ENCODE data around the gene GREB1.

- no peak for TF ChIP-seq CTCF (IDR thresholded peaks at IDR 0.05)
- TF ChIP-seq EZH2 (IDR thresholded peaks at IDR 0.05; ENCODE audit: borderline replicate concordance, insufficient read depth, low read depth, low read length, poor library complexity, severe bottlenecking): no peak
Measured at GRCh38 chr2:11540148-11540995, 6.5 kb downstream of the GREB1 start.

Measured in B cell (primary cell).